ENCODE measurements around the gene NDUFA13.

NDUFA13 gene

DNA sequence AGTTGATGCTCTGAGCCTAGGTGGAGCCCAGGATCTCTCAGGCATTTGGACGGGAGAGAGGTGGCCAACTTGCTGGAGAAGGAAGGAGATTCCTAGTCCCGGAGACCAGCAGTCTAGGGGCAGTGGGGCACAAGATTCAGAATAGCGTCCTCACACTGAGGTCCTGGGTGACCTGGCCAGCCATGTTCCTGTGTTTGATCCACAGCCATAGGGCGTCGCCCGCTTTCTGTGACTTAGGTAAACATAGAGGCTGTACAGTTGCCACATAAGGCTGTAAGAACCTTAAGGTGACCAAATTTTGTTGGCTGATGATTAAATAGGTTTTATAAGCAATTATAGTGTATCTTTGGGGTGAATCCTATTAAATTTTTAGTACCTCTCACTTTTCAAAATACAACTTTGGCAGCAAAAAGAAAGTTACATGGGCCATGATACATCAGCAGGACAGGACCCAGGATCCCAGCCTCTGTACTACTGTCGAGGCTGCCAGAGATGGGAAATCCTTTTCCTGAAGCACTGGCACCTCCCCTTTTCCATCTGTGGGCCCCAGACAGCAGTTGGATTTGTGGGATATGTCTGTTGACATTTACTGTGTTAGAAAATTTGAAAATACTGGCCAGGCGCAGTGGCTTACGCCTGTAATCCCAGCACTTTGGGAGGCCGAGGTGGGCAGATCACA lies 38.2 kb upstream of the NDUFA13 start:
- Histone ChIP-seq H3K36me3 (peaks cover 84 to 100% (median 98%) of the 10 kb centered on the region in 11 experiments), H3K27me3 (no peaks in the 10 kb centered on the region), H3K4me2 (no peak overlapping the region), H3K4me1 (peaks cover 51 to 82% (median 71%) of the 10 kb centered on the region in 10 experiments), H4K20me1 (peaks cover 94 to 100% (median 100%) of the 10 kb centered on the region in 11 experiments; a peak in 21 of 22 replicates), H3K27ac (no peak overlapping the region; a peak in 1 of 22 replicates), H3K4me3 (no peak overlapping the region), H3K9me3 (replicated peaks in 1 of 11) (no peaks in the 10 kb centered on the region), H3K9ac (no peak overlapping the region)
- no peak for TF ChIP-seq Cebpa-rat (IDR thresholded peaks at IDR 0.05)

- Histone ChIP-seq H3K4me2 (peak overlapping the region in 7 of 11 experiments; percentile 17 to 59 (median 38); a peak in 12 of 22 replicates), H3K9ac (no peak overlapping the region), H3K4me1 (peaks cover 57 to 83% (median 72%) of the 10 kb centered on the region in 10 experiments), H3K4me3 (no peak overlapping the region), H3K27me3 (no peaks in the 10 kb centered on the region), H3K36me3 (peaks cover 63 to 89% (median 82%) of the 10 kb centered on the region in 11 experiments), H4K20me1 (peaks cover 88 to 100% (median 100%) of the 10 kb centered on the region in 11 experiments; a peak in 21 of 22 replicates), H3K27ac (no peak overlapping the region), H3K9me3 (replicated peaks in 1 of 11) (no peaks in the 10 kb centered on the region)
- TF ChIP-seq Cebpa-rat (IDR thresholded peaks at IDR 0.05), result no peak
Observed at GRCh38 chr19:19480688-19481087, 35.3 kb upstream of the NDUFA13 start.

DNA sequence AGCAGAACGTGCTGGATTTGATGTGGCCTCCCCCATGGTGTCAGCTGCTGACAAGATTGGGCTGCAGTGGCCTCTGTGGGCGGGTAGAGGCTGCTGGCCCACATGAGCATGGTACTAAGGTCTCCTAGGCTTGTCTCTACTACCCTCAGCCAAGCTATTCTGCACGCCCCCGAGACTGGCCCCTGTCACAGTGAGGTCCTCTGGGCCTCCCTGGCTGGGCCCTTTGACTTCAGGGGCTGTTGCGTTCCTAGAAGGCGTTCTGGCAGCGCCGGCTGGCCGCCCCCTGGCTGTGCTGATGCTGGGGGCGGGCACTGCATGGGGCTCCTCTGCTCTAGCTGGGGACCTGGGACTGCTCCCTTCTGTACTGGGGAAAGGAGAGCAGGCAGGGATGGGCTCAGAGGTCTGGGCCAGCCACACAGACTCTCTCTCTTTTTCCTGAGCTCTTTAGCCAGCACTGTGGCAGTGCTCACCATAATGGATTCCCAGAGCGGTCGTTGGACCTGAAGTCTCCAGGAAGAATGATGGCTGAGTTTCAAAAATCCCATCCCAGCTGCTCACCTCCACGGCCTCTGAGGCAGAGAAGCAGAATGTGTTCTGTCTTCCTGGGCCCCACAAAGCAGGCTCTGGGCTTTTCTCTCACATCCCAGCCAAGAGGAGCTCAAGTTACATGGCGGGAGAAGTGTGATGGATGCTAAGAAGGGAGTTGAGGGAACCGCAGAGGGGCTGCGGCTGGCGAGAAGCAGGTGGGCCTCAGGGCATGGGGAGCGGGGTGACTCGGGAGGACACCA lies 33.0 kb upstream of the NDUFA13 start:
- Histone ChIP-seq H3K27me3 (no peaks in the 10 kb centered on the region), H4K20me1 (peaks cover 82 to 100% (median 99%) of the 10 kb centered on the region in 11 experiments; a peak in 21 of 22 replicates), H3K4me3 (no peak overlapping the region), H3K4me2 (peak overlapping the region in 8 of 11 experiments; percentile 4 to 93 (median 14); a peak in 10 of 22 replicates), H3K36me3 (peaks cover 57 to 80% (median 72%) of the 10 kb centered on the region in 11 experiments), H3K27ac (peak overlapping the region in 1 of 11 experiments; percentile 2; a peak in 1 of 22 replicates), H3K9me3 (replicated peaks in 1 of 11) (no peaks in the 10 kb centered on the region), H3K4me1 (peaks cover 65 to 100% (median 87%) of the 10 kb centered on the region in 10 experiments), H3K9ac (0 out of 22 replicates have a peak overlapping the region, but pooled peaks of 2 of the 11 experiments have one; percentile 17 to 29)
- TF ChIP-seq Cebpa-rat (IDR thresholded peaks at IDR 0.05), result no peak

DNA sequence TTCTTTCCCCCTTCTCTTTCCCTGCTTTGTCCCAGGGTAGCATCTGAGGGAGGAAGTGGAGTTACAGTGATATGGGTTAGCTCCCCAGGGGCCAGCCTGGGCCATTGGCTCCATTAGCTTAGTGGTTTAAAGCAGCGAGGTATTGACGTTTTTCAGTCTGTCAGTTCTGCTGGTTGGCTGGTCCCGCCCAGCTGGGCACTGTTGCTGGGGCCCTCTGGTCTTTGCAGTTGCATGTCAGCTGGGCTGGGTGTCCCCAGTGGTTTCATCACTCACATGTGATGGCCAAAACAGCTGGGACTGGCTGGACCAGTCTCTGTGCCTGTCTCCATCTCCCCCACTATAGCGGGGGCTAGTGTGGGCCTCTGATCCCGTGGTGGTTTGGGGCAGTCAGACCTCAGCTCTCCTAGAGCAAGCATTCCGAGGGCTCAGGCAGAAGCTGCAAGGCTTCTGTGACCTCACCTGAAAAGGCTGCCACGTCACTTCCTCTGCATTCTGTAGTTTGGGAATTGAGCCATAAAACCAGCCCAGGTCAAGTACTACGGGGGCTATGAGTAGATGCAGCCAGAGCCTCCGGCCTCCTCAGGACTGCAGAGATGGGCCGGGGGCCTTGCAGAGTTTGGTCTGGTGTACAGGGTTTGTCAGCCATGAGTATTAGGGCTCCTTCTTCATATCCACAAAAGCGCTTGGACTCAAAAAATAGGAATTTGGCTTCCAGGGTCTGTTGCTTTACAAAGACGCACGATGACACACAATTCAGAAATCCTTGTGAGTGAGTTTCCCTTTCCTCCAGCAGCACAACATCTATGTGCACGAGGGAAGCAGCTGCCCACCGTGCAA lies 30.6 kb upstream of the NDUFA13 start:
- Histone ChIP-seq H3K27me3 (no peaks in the 10 kb centered on the region), H3K4me3 (peak overlapping the region in 5 of 10 experiments; percentile 1 to 43 (median 4); a peak in 5 of 20 replicates), H3K4me2 (peak overlapping the region; percentile 67 to 97 (median 87)), H3K9ac (peak overlapping the region in 10 of 11 experiments; percentile 33 to 62 (median 53); a peak in 18 of 22 replicates), H3K4me1 (peaks cover 89 to 100% (median 96%) of the 10 kb centered on the region in 10 experiments), H3K27ac (peak overlapping the region in 10 of 11 experiments; percentile 36 to 72 (median 48); a peak in 19 of 22 replicates), H4K20me1 (peaks cover 72 to 100% (median 93%) of the 10 kb centered on the region in 11 experiments; a peak in 21 of 22 replicates), H3K36me3 (peaks cover 36 to 63% (median 52%) of the 10 kb centered on the region in 11 experiments; a peak in 21 of 22 replicates), H3K9me3 (replicated peaks in 1 of 11) (no peaks in the 10 kb centered on the region)
- TF ChIP-seq Cebpa-rat (IDR thresholded peaks at IDR 0.05), result no peak

- H3K27me3 ChIP-seq, result no peaks in the 10 kb centered on the region
- no peaks in the 10 kb centered on the region for H3K9me3 ChIP-seq (replicated peaks in 1 of 11)
- TF ChIP-seq Cebpa-rat (IDR thresholded peaks at IDR 0.05), result no peak
- H3K4me2 ChIP-seq, result peak overlapping the region; percentile 67 to 97 (median 87)
- H3K4me1 ChIP-seq, result peaks cover 85 to 96% (median 93%) of the 10 kb centered on the region in 10 experiments
- H3K36me3 ChIP-seq, result peaks cover 32 to 62% (median 51%) of the 10 kb centered on the region in 11 experiments
- H4K20me1 ChIP-seq, result peaks cover 71 to 100% (median 93%) of the 10 kb centered on the region in 11 experiments; a peak in 21 of 22 replicates
- peak overlapping the region in 10 of 11 experiments; percentile 8 to 72 (median 48); a peak in 18 of 22 replicates for H3K27ac ChIP-seq
- H3K9ac ChIP-seq, result peak overlapping the region in 10 of 11 experiments; percentile 19 to 62 (median 54); a peak in 14 of 22 replicates
- H3K4me3 ChIP-seq, result 0 out of 20 replicates have a peak overlapping the region, but pooled peaks of 1 of the 10 experiments have one; percentile 4
Observed at GRCh38 chr19:19485998-19486290, 30.1 kb upstream of the NDUFA13 start.

DNA sequence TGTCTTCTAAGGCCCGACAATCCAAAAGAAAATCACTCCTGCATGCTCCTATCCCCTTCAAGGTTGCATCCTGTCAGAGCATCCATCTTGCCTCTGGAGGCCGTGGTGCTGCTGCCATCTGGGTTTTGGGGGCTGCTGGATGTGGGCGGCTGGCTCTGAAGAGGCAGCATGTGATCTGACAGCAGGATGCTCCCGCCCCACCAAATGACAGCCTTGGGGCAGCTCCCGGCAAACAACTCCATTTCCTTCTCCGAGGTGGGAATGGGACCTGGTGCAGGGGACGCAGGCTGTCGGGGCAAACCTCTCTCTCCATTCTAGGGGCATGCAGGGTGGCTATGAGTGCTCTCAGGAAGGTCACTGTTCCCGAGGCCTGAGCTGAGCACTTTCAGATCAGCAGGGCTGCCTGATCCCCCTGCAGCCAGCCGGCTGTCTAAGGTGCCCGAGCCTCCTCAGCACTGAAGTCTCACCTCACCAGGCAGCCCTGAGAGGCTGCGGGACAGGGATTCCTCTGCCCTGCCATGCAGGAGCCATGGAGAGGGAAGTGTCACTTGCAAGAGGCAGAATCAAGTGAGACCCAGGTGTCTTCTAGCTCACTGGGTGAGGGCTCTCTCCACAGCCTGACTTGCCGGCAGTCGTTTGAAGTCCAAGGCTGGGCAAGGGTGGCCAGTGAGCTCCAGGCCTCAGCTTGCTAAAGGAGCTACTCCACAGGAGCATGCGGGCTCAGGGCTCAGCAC lies 29.5 kb upstream of the NDUFA13 start:
- peaks cover 32 to 62% (median 51%) of the 10 kb centered on the region in 11 experiments for H3K36me3 ChIP-seq
- peaks cover 71 to 100% (median 93%) of the 10 kb centered on the region in 11 experiments; a peak in 21 of 22 replicates for H4K20me1 ChIP-seq
- H3K27ac ChIP-seq, result peak overlapping the region in 9 of 11 experiments; percentile 19 to 72 (median 48); a peak in 16 of 22 replicates
- no peaks in the 10 kb centered on the region for H3K9me3 ChIP-seq (replicated peaks in 1 of 11)
- H3K4me1 ChIP-seq, result peaks cover 79 to 93% (median 88%) of the 10 kb centered on the region in 10 experiments
- no peaks in the 10 kb centered on the region for H3K27me3 ChIP-seq
- H3K4me3 ChIP-seq, result no peak overlapping the region
- peak overlapping the region; percentile 67 to 97 (median 87) for H3K4me2 ChIP-seq
- H3K9ac ChIP-seq, result peak overlapping the region in 10 of 11 experiments; percentile 19 to 62 (median 54); a peak in 17 of 22 replicates
- TF ChIP-seq Cebpa-rat (IDR thresholded peaks at IDR 0.05), result no peak

DNA sequence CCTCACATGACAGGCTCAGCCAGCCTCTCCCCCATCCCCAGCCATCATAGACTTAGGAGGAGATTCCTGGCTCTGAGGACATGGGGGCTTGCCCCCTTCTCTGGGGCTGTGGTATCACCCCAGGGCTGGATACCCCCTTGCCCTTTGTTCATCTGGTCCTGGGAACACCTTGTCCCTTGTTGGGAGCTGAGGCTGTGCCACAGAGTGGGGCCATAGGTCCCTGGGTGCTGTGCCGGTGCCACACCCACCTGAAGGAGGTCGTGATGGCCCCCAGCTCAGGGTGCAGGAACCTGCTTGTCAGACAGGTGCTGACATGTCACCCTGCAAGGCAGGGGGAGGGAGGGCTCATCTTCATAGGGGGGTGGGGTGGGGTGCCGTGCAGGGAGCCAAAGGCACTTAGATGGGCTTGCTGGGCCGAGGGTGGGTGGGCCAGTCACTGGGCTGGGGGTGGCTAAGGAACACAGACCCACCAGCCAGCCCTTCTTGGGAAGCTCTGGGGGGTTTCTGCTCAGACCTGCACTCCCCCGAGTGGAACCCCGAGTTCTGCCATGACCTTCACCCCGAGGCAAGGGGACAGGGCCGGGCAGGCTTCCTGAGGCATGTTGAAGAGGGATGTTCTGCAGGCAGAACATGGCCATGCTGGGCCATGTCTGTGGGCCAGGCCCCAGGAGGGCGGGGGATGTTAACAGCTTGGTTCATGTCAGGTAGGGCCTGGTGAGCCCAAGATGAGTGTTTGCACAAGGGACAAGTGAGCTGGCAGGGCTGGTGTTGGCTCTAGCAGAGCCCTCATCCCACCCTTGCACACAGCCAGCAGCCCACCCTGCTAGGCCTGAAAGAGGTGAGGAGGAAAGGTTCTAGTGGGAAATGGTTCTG lies 28.7 kb upstream of the NDUFA13 start:
- Histone ChIP-seq H3K36me3 (peaks cover 36 to 62% (median 51%) of the 10 kb centered on the region in 11 experiments), H3K9ac (peak overlapping the region; percentile 27 to 75 (median 67); a peak in 17 of 22 replicates), H3K27ac (peak overlapping the region in 10 of 11 experiments; percentile 8 to 89 (median 79); a peak in 17 of 22 replicates), H3K27me3 (no peaks in the 10 kb centered on the region), H4K20me1 (peaks cover 71 to 100% (median 93%) of the 10 kb centered on the region in 11 experiments; a peak in 21 of 22 replicates), H3K4me1 (peaks cover 71 to 88% (median 81%) of the 10 kb centered on the region in 10 experiments), H3K4me2 (peak overlapping the region; percentile 68 to 97 (median 87)), H3K9me3 (replicated peaks in 1 of 11) (no peaks in the 10 kb centered on the region), H3K4me3 (no peak overlapping the region)
- no peak for TF ChIP-seq Cebpa-rat (IDR thresholded peaks at IDR 0.05)

Data from BLaER1 treated with 17β-estradiol and CSF1 and Interleukin-3, amounts not matched to agents 10 nM and 100 nM (cell line).